ENCODE measurements around the gene VEZT. TPM values are rescaled to one million over a fixed set of nuclear protein-coding genes. Genes with fewer than 3 reads are reported as not detected.

Gene VEZT
- total RNA-seq, 1 donor from 2014 or later = 64.2 TPM

GRCh38 chr12:95343461-95344230, 126.0 kb downstream of the VEZT start:
- TF ChIP-seq, protein P1, sequence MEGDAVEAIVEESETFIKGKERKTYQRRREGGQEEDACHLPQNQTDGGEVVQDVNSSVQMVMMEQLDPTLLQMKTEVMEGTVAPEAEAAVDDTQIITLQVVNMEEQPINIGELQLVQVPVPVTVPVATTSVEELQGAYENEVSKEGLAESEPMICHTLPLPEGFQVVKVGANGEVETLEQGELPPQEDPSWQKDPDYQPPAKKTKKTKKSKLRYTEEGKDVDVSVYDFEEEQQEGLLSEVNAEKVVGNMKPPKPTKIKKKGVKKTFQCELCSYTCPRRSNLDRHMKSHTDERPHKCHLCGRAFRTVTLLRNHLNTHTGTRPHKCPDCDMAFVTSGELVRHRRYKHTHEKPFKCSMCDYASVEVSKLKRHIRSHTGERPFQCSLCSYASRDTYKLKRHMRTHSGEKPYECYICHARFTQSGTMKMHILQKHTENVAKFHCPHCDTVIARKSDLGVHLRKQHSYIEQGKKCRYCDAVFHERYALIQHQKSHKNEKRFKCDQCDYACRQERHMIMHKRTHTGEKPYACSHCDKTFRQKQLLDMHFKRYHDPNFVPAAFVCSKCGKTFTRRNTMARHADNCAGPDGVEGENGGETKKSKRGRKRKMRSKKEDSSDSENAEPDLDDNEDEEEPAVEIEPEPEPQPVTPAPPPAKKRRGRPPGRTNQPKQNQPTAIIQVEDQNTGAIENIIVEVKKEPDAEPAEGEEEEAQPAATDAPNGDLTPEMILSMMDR (IDR thresholded peaks at IDR 0.05) = no peak
- no peak overlapping the region for H3K27ac ChIP-seq
- ATAC-seq (no peak), DNase-seq (no peak)
- no peaks in the 10 kb centered on the region for H3K27me3 ChIP-seq (ENCODE audit: low read depth)
- H3K36me3 ChIP-seq = no peaks in the 10 kb centered on the region
- no peak overlapping the region for H3K4me3 ChIP-seq
- intact Hi-C loops (cut with DNase I) = no loop called here
- no peaks in the 10 kb centered on the region for H3K4me1 ChIP-seq
- no peaks in the 10 kb centered on the region for H3K9me3 ChIP-seq

DNA sequence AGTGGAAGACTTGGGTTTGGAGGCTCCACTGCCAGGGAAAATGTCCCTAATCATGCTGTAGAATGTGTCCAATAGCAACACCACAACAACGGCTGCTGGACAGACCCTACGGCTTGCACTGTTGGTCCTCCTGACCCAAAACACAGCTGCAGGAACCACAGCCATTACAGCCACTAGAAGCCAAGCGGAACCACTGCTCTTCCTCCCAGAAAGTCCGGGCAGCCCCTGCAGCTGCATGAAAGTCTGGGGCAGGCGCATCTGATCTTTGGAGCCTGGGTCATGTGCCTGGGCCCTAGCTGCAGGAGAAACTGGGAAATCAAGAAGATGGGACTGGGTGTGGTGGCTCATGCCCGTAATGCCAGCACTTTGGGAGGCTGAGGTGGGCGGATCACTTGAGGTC, 131.7 kb downstream of the VEZT start:
- no peak overlapping the region for H3K27ac ChIP-seq
- intact Hi-C loops (cut with DNase I) = no loop called here
- TF ChIP-seq, protein P1 (IDR thresholded peaks at IDR 0.05) = no peak
- H3K4me3 ChIP-seq = no peak overlapping the region
- no peaks in the 10 kb centered on the region for H3K4me1 ChIP-seq
- H3K27me3 ChIP-seq (ENCODE audit: low read depth) = no peaks in the 10 kb centered on the region
- ATAC-seq (no peak), DNase-seq (no peak)
- H3K36me3 ChIP-seq = no peaks in the 10 kb centered on the region
- H3K9me3 ChIP-seq = no peaks in the 10 kb centered on the region

DNA sequence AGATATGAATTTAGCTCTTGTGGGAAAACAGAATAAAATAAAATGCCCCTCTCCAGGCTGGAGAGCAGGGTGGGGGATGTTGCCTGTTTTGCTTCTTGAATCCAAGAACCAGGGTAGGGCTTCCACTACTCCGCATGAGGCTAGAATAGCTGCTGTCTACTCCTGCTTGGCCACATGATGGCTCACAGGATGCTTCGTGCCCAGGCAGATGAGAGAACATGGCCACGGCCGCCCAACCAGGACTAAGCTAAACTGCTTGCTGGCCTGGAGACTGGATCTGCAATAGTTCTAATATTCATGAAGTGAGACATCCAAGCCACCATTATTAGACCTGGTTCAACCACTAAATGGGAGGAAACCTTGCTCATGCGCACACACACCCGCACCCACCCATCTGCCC, 134.1 kb downstream of the VEZT start:
- ATAC-seq (no peak), DNase-seq (no peak)
- H3K27ac ChIP-seq = no peak overlapping the region
- TF ChIP-seq, protein P1 (IDR thresholded peaks at IDR 0.05) = no peak
- no peaks in the 10 kb centered on the region for H3K9me3 ChIP-seq
- intact Hi-C loops (cut with DNase I) = no loop called here
- no peak overlapping the region for H3K4me3 ChIP-seq
- no peaks in the 10 kb centered on the region for H3K27me3 ChIP-seq (ENCODE audit: low read depth)
- no peaks in the 10 kb centered on the region for H3K4me1 ChIP-seq
- no peaks in the 10 kb centered on the region for H3K36me3 ChIP-seq

Small RNA genes lying within 50 kb of the gene (microRNA-seq; reads per million reads assigned to microRNA genes)
- gene MIR331 (ENCODE audit: borderline number of aligned reads) (122 reads per million, percentile 56 among the genes with 10 or more reads in this experiment), gene MIR3685 (ENCODE audit: borderline number of aligned reads) (not detected)

Other genes starting within 250 kb of the VEZT start
- 65.0 TPM for gene NDUFA12, start 214.1 kb upstream of the VEZT start, total RNA-seq
- 38.2 TPM for gene NR2C1, start 144.2 kb upstream of the VEZT start, total RNA-seq
- 22.9 TPM for gene FGD6, start 340 bp upstream of the VEZT start, total RNA-seq

Data from lower lobe of right lung (tissue), 2 donors.